Measurements from ENCODE around the gene FAM193B. TPM values are rescaled to one million over a fixed set of nuclear protein-coding genes. Genes with fewer than 3 reads are reported as not detected.

FAM193B gene
- polyA plus RNA-seq, 3 donors: 1.6 to 216 (median 1.9) TPM

DNA sequence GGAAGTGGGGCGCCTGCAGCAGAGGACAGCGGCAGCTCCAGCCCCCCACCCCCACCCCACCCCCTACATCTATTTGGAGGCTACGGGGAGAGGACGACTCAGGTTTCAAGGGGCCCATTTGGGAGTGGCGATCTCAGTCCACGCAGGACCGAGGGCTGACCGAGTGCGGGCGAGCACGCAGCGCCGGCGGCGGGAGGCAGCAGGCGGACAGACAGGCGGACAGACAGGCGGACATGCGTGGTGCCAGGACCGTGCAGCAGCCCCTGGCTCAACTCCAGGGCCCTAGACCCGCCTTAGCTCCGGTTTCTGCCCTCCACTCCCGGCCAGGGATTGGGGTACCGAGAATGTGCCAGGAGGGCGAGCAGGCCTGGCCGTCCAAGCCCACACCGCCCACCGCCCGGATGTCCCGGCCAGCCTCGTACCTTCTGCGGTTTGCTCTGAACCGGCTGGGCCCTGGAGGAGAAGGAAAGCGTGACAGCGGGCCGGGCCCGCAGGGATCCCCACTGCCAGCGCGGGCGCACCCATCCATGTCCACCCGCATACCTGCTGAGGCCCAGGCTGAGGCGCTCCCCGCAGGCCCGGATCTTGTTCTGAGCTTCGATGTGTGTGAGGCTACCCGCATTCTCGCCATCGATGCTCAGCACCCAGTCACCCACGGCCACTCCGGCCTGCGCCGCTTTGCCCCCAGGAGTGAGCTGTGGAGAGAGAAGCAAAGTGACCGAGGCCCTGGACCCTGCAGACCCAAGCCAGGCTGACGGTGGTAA, 62.2 kb downstream of the FAM193B start:
- DNase-seq: no peak
- H3K4me1 Mint-ChIP-seq: peaks cover 51% of the 10 kb centered on the region
- Histone ChIP-seq H3K36me3 (replicated peaks in 1 of 2; ENCODE audit: control insufficient read depth in 1 of 2, insufficient read depth in 2 of 2, low read length in 2 of 2) (peaks cover 38 to 54% of the 10 kb centered on the region in 2 donors), H3K27me3 (ENCODE audit: control insufficient read depth in 2 of 2, insufficient read depth in 2 of 2, low read length in 2 of 2) (no peaks in the 10 kb centered on the region), H4K20me1 (ENCODE audit: insufficient read depth, low read length) (peaks cover 35% of the 10 kb centered on the region), H3K4me2 (replicated peaks; ENCODE audit: extremely low read depth, low read length, poor library complexity, severe bottlenecking) (no peak overlapping the region), H3K27ac (ENCODE audit: low read depth in 1 of 2, low read length in 2 of 2) (peak overlapping the region in 1 of 2 donors; percentile 98), H3K9me3 (replicated peaks in 1 of 2; ENCODE audit: control insufficient read depth in 1 of 2, insufficient read depth in 1 of 2, low read length in 2 of 2) (no peaks in the 10 kb centered on the region), H2AFZ (ENCODE audit: insufficient read depth, low read depth, low read length, poor library complexity, severe bottlenecking) (no peak overlapping the region), H3K79me2 (ENCODE audit: insufficient read depth, low read length) (peaks cover 32% of the 10 kb centered on the region), H3K4me1 (ENCODE audit: control insufficient read depth in 1 of 2, insufficient read depth in 2 of 2, low read length in 2 of 2) (peaks cover 55 to 62% of the 10 kb centered on the region in 2 donors), H3K9ac (ENCODE audit: insufficient read depth, low read length, poor library complexity, severe bottlenecking) (no peak overlapping the region), H3K4me3 (replicated peaks in 1 of 3; ENCODE audit: low read depth in 2 of 3, low read length in 3 of 3) (no peak overlapping the region)
- peaks cover 51 to 64% of the 10 kb centered on the region in 2 donors for H3K36me3 Mint-ChIP-seq
- intact Hi-C loops (cut with micrococcal nuclease): loop anchor here in 1 of 2 donors (10.0 kb wide), 1 partner anchor 53 kb away; no protein-coding TSS in a partner anchor
- WGBS (ENCODE audit: insufficient coverage): 97% methylated on average over 48 of the region's 54 CpGs
- H3K4me3 Mint-ChIP-seq: no peak overlapping the region
- peaks cover 2 to 6% (median 4%) of the 10 kb centered on the region in 3 donors for H3K27me3 Mint-ChIP-seq (ENCODE audit: low read depth in 3 of 3)
- TF ChIP-seq, protein P1, sequence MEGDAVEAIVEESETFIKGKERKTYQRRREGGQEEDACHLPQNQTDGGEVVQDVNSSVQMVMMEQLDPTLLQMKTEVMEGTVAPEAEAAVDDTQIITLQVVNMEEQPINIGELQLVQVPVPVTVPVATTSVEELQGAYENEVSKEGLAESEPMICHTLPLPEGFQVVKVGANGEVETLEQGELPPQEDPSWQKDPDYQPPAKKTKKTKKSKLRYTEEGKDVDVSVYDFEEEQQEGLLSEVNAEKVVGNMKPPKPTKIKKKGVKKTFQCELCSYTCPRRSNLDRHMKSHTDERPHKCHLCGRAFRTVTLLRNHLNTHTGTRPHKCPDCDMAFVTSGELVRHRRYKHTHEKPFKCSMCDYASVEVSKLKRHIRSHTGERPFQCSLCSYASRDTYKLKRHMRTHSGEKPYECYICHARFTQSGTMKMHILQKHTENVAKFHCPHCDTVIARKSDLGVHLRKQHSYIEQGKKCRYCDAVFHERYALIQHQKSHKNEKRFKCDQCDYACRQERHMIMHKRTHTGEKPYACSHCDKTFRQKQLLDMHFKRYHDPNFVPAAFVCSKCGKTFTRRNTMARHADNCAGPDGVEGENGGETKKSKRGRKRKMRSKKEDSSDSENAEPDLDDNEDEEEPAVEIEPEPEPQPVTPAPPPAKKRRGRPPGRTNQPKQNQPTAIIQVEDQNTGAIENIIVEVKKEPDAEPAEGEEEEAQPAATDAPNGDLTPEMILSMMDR (IDR thresholded peaks at IDR 0.05): no peak
- H3K9me3 Mint-ChIP-seq: peaks cover 0 to 2% (median 0%) of the 10 kb centered on the region in 7 donors
- peak overlapping the region in 6 of 7 donors; percentile 69 to 99 (median 98) for H3K27ac Mint-ChIP-seq

DNA sequence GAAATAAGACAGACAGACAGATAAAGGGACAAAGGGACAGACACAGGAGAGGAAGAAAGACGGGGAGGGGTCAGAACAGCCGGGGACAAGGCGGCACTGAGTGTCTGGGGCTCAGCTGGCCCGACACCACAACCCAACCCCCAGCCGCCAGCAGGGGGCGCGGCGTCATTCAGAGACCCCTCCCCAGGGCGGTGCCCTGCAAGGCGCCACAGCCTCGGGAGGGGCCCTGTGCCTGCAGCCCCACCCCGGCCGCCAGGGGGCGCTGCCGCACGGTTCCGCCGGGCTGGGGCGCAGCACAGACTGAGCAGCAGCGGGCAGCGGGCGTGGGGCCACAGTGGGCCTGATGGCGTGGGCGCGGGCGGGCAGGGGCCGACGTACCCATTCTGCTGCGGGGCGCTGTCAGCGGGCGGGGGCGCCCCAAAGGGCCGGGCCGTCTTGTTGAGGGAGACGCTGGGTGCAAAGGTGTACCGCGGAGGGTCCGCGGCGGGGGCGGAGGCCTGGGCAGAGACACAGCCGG, 62.9 kb downstream of the FAM193B start:
- Mint-ChIP-seq H3K27me3 (ENCODE audit: low read depth in 3 of 3) (peaks cover 3 to 9% (median 4%) of the 10 kb centered on the region in 3 donors), H3K4me1 (peaks cover 50% of the 10 kb centered on the region), H3K4me3 (no peak overlapping the region), H3K9me3 (peaks cover 0 to 4% (median 0%) of the 10 kb centered on the region in 7 donors), H3K36me3 (peaks cover 54 to 71% of the 10 kb centered on the region in 2 donors), H3K27ac (peak overlapping the region in 2 of 7 donors; percentile 18 to 68)
- intact Hi-C loops (cut with micrococcal nuclease): loop anchor here in 1 of 2 donors (10.0 kb wide), 1 partner anchor 53 kb away; no protein-coding TSS in a partner anchor
- 88% methylated on average over 30 of the region's 43 CpGs for WGBS (ENCODE audit: insufficient coverage)
- Histone ChIP-seq H3K4me2 (replicated peaks; ENCODE audit: extremely low read depth, low read length, poor library complexity, severe bottlenecking) (no peak overlapping the region), H2AFZ (ENCODE audit: insufficient read depth, low read depth, low read length, poor library complexity, severe bottlenecking) (no peak overlapping the region), H3K9ac (ENCODE audit: insufficient read depth, low read length, poor library complexity, severe bottlenecking) (no peak overlapping the region), H3K4me1 (ENCODE audit: control insufficient read depth in 1 of 2, insufficient read depth in 2 of 2, low read length in 2 of 2) (peaks cover 52 to 58% of the 10 kb centered on the region in 2 donors), H3K4me3 (replicated peaks in 1 of 3; ENCODE audit: low read depth in 2 of 3, low read length in 3 of 3) (no peak overlapping the region), H3K9me3 (replicated peaks in 1 of 2; ENCODE audit: control insufficient read depth in 1 of 2, insufficient read depth in 1 of 2, low read length in 2 of 2) (no peaks in the 10 kb centered on the region), H4K20me1 (ENCODE audit: insufficient read depth, low read length) (peaks cover 35% of the 10 kb centered on the region), H3K27ac (ENCODE audit: low read depth in 1 of 2, low read length in 2 of 2) (no peak overlapping the region), H3K79me2 (ENCODE audit: insufficient read depth, low read length) (peaks cover 26% of the 10 kb centered on the region), H3K27me3 (ENCODE audit: control insufficient read depth in 2 of 2, insufficient read depth in 2 of 2, low read length in 2 of 2) (no peaks in the 10 kb centered on the region), H3K36me3 (replicated peaks in 1 of 2; ENCODE audit: control insufficient read depth in 1 of 2, insufficient read depth in 2 of 2, low read length in 2 of 2) (peaks cover 40 to 58% of the 10 kb centered on the region in 2 donors)
- DNase-seq: no peak
- TF ChIP-seq, protein P1 (IDR thresholded peaks at IDR 0.05): peak; percentile 81

Measured in CD14-positive monocyte (primary cell).